Body of pancreas (tissue), 4 donors: ENCODE data around the gene CSDE1. TPM values are rescaled to one million over a fixed set of nuclear protein-coding genes. Genes with fewer than 3 reads are reported as not detected.
"Not testable (repeated sequence)": the region's sequence is repeated elsewhere in the genome, so short reads cannot be mapped to it uniquely, and the experiment has no call there.

Experiments used
- ATAC-seq: fragments of 150-250 bp; one replicate; pipeline ENCODE4 v1.9.1; 2016
- DNase-seq, 4 donors: peaks; one replicate each; pipeline ENCODE4 v3.0.0-alpha.2; 2019
- H3K27ac ChIP-seq, 4 donors: fragments of 200-600 bp; sonication (generic); 1 replicate in 3 of 4; 2 replicates in 1 of 4; pipeline versions ENCODE4 v1.5.1 to v1.6.1; 2016 to 2019; ENCODE audit warnings: mild to moderate bottlenecking in 1 of 4, mixed read lengths in 1 of 4, moderate library complexity in 1 of 4
- H3K27me3 ChIP-seq, 2 donors: fragments of 200-600 bp; sonication (generic); one replicate each; pipeline ENCODE4 v1.6.0; 2016; ENCODE audit warnings: mild to moderate bottlenecking in 1 of 2
- H3K36me3 ChIP-seq, 2 donors: fragments of 200-600 bp; sonication (generic); replicated peaks in 1 of 2; 2 replicates each; pipeline ENCODE4 v1.5.1; 2016; ENCODE audit warnings: low read depth in 2 of 2; ENCODE audit not compliant: insufficient read depth in 1 of 2
- H3K4me1 ChIP-seq: fragments of 200-600 bp; sonication (generic); one replicate; pipeline ENCODE4 v1.6.0; 2016
- H3K4me3 ChIP-seq, 2 donors: fragments of 200-600 bp; sonication (generic); 1 replicate in 1 of 2; 2 replicates in 1 of 2; pipeline ENCODE4 v1.5.1; 2016 to 2019
- H3K9me3 ChIP-seq, 3 donors: fragments of 200-600 bp; sonication (generic); 1 replicate in 2 of 3; 2 replicates in 1 of 3; pipeline ENCODE4 v1.5.1; 2016
- CTCF ChIP-seq, 7 experiments: fragments of 450-650 bp in 4 of 7; fragments of 200-600 bp in 3 of 7; sonication (generic) in 3 of 7; IDR thresholded peaks; one replicate each; pipeline ENCODE4 v1.5.1; 2016 to 2019; ENCODE audit warnings: antibody characterized with exemption in 7 of 7
- POLR2A ChIP-seq, 3 donors: fragments of 450-650 bp; IDR thresholded peaks; one replicate each; pipeline ENCODE4 v1.6.1; 2016; ENCODE audit warnings: antibody characterized with exemption in 3 of 3, mild to moderate bottlenecking in 2 of 3
- WGBS, 2 donors: methylation state at CpG; one replicate each; pipeline ENCODE4 v1.1.5; 2017; 5-methylcytosine and 5-hydroxymethylcytosine counted together
- intact Hi-C: fragments of 100-400 bp; cut with DNase I; formaldehyde crosslinking; loops from one replicate; pipeline ENCODE4 v1.15.1; 2023
- total RNA-seq, 2 donors: library from RNA; depleted of rRNA; stranded (reverse); fragments of >200 nt; gene quantifications; one replicate each; pipeline ENCODE4 v1.1.0, GENCODE V29; 2016

Gene CSDE1
- total RNA-seq, result 100 to 1,000 TPM; 138 to 221 TPM

GRCh38 chr1:114757455-114758255 is at the start of gene CSDE1:
Gene CSDE1 (minus strand): TSS chr1:114757984. CDS start chr1:114739890, 18,094 bp downstream.
- ATAC-seq (peak; percentile 98), DNase-seq (peak; percentile 98 to 99 (median 98))
- Histone ChIP-seq H3K27me3 (no peaks in the 10 kb centered on the region), H3K27ac (peak within 1 kb of the TSS; percentile 98 to 100 (median 99)), H3K4me1 (peaks cover 48% of the 10 kb centered on the region), H3K36me3 (no peaks in the 10 kb centered on the region), H3K4me3 (peak within 1 kb of the TSS; percentile 82), H3K9me3 (no peaks in the 10 kb centered on the region)
- intact Hi-C loops, result no loop called here
- TF ChIP-seq POLR2A (IDR thresholded peaks at IDR 0.05), result peak; percentile 84 to 97 (median 96)
- peak in 4 of 7 experiments; percentile 34 to 52 (median 44) for TF ChIP-seq CTCF (IDR thresholded peaks at IDR 0.05)
- 0 to 1% methylated on average over 38 to 50 of the region's 50 CpGs for WGBS, 2 donors

GRCh38 chr1:114804449-114804848 is 46.7 kb upstream of the CSDE1 start:
- DNase-seq, H3K9me3 ChIP-seq, ATAC-seq, H3K27me3 ChIP-seq, H3K36me3 ChIP-seq, H3K27ac ChIP-seq, intact Hi-C loops, H3K4me3 ChIP-seq, H3K4me1 ChIP-seq: not testable (repeated sequence)
- WGBS, 2 donors, result 85 to 97% methylated on average over 18 to 19 of the region's 33 CpGs

- Histone ChIP-seq H3K4me3 (no peak overlapping the region), H3K27me3 (no peaks in the 10 kb centered on the region), H3K27ac (no peak overlapping the region), H3K4me1 (no peaks in the 10 kb centered on the region), H3K36me3 (no peaks in the 10 kb centered on the region), H3K9me3 (no peaks in the 10 kb centered on the region)
- ATAC-seq (no peak), DNase-seq (no peak)
- intact Hi-C loops, result no loop called here
- WGBS, 2 donors, result 55 to 62% methylated on average over 3 of the region's 3 CpGs
- TF ChIP-seq CTCF (IDR thresholded peaks at IDR 0.05) (no peak), POLR2A (IDR thresholded peaks at IDR 0.05) (no peak)
Observed at GRCh38 chr1:114803001-114803400, 45.2 kb upstream of the CSDE1 start.

- DNase-seq (no peak), ATAC-seq (no peak)
- Histone ChIP-seq H3K36me3 (no peaks in the 10 kb centered on the region), H3K27ac (no peak overlapping the region), H3K9me3 (no peaks in the 10 kb centered on the region), H3K4me3 (no peak overlapping the region), H3K27me3 (no peaks in the 10 kb centered on the region), H3K4me1 (no peaks in the 10 kb centered on the region)
- TF ChIP-seq CTCF (IDR thresholded peaks at IDR 0.05) (no peak), POLR2A (IDR thresholded peaks at IDR 0.05) (no peak)
- 71 to 79% methylated on average over 2 of the region's 2 CpGs for WGBS, 2 donors
- intact Hi-C loops, result no loop called here
Observed at GRCh38 chr1:114794038-114794437, 36.3 kb upstream of the CSDE1 start.

GRCh38 chr1:114790581-114790980 is 32.8 kb upstream of the CSDE1 start:
- intact Hi-C loops, DNase-seq, H3K4me1 ChIP-seq, H3K9me3 ChIP-seq, H3K4me3 ChIP-seq, ATAC-seq, H3K27ac ChIP-seq, H3K27me3 ChIP-seq, H3K36me3 ChIP-seq: not testable (repeated sequence)
- WGBS, 2 donors, result 90% methylated on average over 24 of the region's 25 CpGs; no CpG with 5 or more reads in 1 of the 2 donors

- H3K36me3 ChIP-seq, ATAC-seq, DNase-seq, intact Hi-C loops, H3K27ac ChIP-seq, H3K27me3 ChIP-seq, H3K4me3 ChIP-seq, H3K9me3 ChIP-seq, H3K4me1 ChIP-seq: not testable (repeated sequence)
- 73 to 87% methylated on average over 1 of the region's 1 CpG for WGBS, 2 donors
Observed at GRCh38 chr1:114786440-114786839, 28.7 kb upstream of the CSDE1 start.
